GM18498 (cell line): ENCODE results near the gene NDUFS8.

Source experiments
- ATAC-seq: cut with Tn5 transposase; IDR thresholded peaks from one replicate; pipeline ENCODE4 v1.9.1; 2021; ENCODE audit warnings: mild to moderate bottlenecking, moderate library complexity; ENCODE audit not compliant: unreplicated experiment

The NDUFS8 gene

DNA sequence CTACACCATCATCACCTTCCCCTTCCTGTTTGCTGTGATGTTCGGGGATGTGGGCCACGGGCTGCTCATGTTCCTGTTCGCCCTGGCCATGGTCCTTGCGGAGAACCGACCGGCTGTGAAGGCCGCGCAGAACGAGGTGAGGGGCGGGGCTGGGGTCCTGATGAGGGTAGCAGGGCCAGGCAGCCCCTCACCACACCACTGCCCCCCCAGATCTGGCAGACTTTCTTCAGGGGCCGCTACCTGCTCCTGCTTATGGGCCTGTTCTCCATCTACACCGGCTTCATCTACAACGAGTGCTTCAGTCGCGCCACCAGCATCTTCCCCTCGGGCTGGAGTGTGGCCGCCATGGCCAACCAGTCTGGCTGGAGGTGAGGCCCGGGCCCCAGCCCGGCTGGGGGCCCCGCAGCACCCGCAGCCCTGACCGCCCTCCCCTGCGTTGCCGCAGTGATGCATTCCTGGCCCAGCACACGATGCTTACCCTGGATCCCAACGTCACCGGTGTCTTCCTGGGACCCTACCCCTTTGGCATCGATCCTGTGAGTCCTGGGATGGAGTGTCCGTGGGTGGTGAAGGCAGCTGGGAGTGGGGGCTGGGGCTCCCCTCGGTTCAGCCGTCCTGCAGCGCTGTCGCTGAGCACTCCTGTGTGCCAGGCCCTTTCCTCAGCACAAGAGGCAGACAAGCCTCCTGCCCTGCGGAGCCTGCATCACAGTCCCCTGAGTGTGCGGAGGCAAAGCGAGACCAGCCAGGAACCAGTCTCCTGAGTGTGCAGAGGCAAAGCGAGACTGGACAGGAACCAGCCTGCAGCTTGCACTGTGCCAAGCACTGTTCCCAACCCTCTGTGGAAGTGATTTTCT is 17.2 kb downstream of the NDUFS8 start:
- no peak for ATAC-seq

DNA sequence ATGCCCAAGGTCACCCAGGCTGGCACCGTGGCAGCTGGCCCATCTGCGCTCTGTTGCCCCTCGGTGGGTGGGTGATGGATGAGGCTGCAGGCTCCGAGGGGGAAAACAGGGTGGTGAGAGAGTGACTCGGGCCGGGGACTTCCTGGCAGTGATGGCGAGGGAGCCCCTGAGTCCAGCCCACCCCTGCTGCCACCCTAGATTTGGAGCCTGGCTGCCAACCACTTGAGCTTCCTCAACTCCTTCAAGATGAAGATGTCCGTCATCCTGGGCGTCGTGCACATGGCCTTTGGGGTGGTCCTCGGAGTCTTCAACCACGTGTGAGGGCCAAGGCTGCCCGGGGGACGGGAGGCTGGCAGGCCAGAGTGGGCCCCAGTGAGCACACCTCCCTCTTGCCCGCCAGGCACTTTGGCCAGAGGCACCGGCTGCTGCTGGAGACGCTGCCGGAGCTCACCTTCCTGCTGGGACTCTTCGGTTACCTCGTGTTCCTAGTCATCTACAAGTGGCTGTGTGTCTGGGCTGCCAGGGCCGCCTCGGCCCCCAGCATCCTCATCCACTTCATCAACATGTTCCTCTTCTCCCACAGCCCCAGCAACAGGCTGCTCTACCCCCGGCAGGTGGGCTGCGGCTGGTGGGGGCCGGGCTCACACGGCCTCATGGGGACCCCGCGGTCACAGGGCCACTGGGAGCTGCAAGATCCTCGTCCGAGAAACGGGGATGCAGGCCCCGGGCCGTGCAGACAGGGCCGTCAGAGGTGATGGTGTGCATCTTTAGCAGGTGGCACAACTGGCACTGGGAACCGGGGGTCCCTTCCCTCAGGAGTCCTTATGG is 18.4 kb downstream of the NDUFS8 start:
- ATAC-seq = no peak

DNA sequence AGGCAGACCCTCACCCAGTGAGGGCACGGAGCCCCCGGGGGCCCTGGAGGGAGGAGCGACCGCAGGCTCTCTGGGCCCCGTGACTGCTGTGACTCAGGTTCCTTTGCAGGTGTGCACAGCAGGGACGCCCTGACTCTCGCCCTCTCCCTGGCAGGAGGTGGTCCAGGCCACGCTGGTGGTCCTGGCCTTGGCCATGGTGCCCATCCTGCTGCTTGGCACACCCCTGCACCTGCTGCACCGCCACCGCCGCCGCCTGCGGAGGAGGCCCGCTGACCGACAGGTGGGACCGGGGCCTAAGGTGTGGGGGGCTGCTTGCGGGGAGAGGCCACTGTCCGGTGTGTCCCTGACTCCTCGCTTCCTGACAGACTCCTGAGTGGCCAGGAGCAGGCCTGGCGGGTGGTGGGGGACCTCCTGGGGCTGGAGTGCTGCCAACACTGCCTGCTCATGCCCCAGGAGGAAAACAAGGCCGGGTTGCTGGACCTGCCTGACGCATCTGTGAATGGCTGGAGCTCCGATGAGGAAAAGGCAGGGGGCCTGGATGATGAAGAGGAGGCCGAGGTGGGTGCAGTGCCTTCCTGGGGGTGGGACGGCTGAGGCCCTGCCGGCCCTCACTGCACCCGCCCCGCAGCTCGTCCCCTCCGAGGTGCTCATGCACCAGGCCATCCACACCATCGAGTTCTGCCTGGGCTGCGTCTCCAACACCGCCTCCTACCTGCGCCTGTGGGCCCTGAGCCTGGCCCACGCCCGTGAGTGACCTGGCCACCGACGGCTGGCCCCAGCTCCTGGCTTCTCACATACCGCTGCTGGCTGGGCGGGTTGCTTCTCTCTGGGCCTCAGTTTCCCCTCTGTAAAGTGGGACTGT is 19.3 kb downstream of the NDUFS8 start:
- ATAC-seq = no peak

GRCh38 chr11:68050371-68050841 is 19.9 kb downstream of the NDUFS8 start:
- ATAC-seq = no peak

DNA sequence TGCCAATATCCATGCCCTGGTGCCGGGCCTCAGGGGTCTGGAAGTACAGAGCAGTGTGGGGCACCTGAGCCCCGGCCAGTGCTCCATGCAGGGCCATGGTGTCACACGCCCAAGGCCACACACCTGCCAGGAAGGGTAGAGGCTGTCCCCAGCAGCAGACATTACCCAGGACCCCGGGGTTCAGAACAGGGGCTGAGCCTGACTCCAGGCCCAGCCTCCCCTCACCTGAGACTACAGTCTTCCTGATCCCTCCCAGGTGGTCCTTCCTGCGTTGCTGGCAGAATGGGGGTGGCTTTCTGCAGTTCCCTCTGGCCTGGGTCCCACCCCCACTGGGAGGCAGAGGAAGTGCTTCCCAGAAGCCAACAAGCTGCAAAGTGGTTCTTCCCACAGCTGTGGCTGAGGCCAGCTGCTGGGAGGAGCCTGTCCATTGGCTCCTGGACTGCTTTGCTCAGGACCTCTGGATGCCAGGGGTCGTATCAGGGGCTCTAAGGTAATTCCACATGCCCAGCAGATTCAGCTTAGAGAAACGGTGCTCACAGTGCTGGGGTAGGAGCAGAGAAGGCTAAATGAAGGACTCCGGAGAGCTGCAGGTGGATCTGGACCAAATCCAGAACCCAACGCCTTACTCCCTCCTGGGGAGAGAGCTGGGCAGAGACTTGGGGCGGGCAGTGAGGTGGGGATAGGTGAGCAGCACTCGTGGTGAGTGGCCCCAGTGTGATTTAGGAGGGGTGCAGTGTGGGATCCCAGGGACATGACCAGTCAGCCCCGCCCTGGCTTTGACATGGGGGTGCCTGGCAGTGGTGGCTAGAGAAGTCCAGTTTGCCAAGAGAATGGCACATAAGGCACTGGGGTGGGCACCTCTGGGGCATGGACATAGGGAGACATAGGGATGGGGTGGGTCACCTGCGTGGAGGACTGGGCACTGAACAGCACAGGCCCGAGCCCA is 21.0 kb downstream of the NDUFS8 start:
- no peak for ATAC-seq

- ATAC-seq = no peak
Observed at GRCh38 chr11:68052137-68052873, 21.8 kb downstream of the NDUFS8 start.

GRCh38 chr11:68053117-68053516 is 22.6 kb downstream of the NDUFS8 start:
- ATAC-seq = no peak

- ATAC-seq = no peak
Observed at GRCh38 chr11:68053981-68054812, 23.7 kb downstream of the NDUFS8 start.

DNA sequence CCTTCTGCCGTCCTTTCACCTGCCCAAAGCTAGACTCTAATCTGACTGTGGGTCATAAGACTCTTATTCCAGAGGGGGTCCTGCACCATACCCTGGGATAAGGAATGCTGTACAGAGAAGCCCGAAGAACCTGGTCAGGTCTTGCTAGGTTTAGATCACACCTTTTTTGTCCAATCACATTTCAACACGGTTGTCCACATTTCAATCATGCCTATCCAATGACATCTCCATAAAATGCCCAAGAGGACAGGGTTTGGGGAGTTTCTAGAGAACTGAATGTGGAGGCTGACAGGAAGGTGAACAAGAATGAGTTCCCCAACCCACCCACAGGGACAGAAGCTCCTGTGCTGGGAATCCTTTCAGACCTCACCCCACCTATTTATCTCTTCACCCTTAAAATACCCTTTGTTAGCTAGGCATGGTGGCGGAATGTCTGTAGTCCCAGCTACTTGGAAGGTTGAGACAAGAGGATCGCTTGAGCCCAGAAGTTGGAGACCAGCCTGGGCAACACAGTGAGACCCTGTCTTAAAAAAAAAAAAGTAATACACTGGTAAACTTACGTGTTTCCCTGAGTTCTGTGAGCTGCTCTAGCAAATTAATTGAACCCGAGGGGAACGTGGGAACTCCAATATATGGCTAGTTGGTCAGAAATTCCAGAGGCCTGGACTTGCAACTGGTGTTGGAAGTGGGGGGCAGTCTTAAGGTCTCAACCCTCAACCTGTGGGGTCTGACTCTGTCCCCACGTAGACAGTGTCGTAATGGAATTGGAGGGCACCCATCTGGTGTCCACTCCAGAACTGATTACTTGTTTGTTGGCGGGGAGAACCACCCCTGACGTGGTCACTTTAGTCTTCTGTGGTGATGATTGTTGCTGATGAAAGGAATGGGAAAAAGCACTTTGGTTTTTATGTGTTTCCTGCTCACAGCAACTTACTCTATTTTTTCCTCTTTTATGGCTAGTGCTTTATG is 26.1 kb downstream of the NDUFS8 start:
- no peak for ATAC-seq

DNA sequence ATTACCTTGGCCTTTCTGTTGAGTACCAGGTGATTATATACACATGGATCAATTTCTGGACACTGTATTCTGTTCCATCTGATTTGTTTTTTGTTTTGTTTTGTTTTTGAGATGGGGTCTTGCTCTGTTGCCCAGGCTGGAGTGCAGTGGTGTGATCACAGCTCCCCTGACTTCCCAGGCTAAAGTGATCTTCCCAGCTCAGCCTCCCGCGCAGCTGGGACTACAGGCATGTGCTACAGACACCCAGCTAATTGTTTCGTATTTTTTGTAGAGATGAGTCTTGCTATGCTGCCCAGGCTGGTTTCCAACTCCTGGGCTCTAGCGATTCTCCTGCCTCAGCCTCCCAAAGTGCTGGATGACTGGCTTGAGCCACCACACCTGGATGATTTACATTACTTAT is 27.3 kb downstream of the NDUFS8 start:
- ATAC-seq = no peak

- ATAC-seq = no peak
Observed at GRCh38 chr11:68061508-68061907, 31.0 kb downstream of the NDUFS8 start.

DNA sequence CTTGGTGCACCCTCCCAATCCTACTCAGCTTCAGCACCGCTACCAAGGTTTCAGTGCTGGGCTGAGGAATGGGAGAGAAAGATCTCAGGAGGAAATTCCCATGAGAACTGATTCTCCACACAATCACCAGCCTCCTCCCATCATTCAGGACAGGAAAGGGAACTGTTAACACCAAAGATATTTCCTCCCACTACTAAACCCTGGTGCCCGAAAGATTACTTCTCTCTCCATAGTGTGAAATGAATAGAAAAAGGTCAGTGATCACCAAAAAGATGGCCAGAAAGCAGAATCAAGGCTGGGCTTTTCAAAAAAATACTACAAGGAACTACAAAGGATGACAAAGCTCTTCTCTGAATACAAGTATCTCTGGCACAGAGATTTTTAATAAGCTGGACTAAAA is 34.4 kb downstream of the NDUFS8 start:
- no peak for ATAC-seq

GRCh38 chr11:68065841-68066240 is 35.4 kb downstream of the NDUFS8 start:
- no peak for ATAC-seq

DNA sequence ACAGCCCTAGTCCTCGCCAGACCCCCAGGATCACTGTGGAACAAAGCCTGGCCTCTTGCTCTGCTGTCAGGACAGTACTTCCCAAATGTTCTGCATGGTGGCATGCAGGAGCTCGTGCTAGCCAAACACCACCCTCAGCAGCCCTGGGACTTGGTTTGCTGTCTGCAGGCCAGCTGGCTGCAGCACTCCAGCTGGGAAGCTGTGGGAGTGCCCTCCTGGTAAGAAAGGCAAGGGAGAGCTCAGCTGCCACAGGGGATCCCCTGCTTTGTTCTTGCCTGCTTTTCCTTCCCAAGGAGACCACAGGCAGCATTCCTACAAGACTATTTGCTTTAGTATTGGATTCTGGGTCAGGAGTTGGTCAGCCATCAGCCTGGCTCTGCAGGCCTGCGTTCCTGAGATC is 36.3 kb downstream of the NDUFS8 start:
- ATAC-seq = no peak

DNA sequence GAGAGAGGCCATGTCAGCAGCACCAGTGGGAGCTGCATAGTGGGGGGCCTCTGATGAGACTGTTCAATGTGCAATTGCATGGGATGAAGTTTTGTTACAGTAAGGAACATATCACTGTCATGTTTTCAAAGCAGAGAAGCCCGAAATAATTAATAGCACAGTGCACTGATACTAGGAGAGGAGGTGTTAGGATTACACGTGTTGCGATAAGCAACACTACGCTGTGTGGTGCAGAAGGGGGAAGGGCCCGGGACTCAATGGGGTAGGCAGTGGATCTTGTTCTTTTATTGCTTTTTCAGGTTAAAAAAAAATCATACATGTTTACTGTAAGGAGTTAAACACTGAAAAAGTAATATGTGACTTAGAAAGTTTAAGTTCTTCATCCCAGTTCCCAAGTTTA is 37.5 kb downstream of the NDUFS8 start:
- no peak for ATAC-seq

- ATAC-seq = no peak
Observed at GRCh38 chr11:68071281-68072048, 41.0 kb downstream of the NDUFS8 start.
